Measurements from ENCODE around the gene MMP24.

GRCh38 chr20:35302421-35303335 is 76.2 kb downstream of the MMP24 start:
- TF ChIP-seq, protein P1, sequence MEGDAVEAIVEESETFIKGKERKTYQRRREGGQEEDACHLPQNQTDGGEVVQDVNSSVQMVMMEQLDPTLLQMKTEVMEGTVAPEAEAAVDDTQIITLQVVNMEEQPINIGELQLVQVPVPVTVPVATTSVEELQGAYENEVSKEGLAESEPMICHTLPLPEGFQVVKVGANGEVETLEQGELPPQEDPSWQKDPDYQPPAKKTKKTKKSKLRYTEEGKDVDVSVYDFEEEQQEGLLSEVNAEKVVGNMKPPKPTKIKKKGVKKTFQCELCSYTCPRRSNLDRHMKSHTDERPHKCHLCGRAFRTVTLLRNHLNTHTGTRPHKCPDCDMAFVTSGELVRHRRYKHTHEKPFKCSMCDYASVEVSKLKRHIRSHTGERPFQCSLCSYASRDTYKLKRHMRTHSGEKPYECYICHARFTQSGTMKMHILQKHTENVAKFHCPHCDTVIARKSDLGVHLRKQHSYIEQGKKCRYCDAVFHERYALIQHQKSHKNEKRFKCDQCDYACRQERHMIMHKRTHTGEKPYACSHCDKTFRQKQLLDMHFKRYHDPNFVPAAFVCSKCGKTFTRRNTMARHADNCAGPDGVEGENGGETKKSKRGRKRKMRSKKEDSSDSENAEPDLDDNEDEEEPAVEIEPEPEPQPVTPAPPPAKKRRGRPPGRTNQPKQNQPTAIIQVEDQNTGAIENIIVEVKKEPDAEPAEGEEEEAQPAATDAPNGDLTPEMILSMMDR (conservative IDR thresholded peaks at IDR 0.05; ENCODE audit: low read depth in 2 of 2), result no peak
- TF ChIP-seq EZH2 (IDR thresholded peaks at IDR 0.05; ENCODE audit: low read depth, unreplicated experiment), result no peak
- no peak for TF ChIP-seq POLR2AphosphoS5 (IDR thresholded peaks at IDR 0.05; ENCODE audit: low read depth)
- TF ChIP-seq, protein P2, sequence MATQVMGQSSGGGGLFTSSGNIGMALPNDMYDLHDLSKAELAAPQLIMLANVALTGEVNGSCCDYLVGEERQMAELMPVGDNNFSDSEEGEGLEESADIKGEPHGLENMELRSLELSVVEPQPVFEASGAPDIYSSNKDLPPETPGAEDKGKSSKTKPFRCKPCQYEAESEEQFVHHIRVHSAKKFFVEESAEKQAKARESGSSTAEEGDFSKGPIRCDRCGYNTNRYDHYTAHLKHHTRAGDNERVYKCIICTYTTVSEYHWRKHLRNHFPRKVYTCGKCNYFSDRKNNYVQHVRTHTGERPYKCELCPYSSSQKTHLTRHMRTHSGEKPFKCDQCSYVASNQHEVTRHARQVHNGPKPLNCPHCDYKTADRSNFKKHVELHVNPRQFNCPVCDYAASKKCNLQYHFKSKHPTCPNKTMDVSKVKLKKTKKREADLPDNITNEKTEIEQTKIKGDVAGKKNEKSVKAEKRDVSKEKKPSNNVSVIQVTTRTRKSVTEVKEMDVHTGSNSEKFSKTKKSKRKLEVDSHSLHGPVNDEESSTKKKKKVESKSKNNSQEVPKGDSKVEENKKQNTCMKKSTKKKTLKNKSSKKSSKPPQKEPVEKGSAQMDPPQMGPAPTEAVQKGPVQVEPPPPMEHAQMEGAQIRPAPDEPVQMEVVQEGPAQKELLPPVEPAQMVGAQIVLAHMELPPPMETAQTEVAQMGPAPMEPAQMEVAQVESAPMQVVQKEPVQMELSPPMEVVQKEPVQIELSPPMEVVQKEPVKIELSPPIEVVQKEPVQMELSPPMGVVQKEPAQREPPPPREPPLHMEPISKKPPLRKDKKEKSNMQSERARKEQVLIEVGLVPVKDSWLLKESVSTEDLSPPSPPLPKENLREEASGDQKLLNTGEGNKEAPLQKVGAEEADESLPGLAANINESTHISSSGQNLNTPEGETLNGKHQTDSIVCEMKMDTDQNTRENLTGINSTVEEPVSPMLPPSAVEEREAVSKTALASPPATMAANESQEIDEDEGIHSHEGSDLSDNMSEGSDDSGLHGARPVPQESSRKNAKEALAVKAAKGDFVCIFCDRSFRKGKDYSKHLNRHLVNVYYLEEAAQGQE (IDR thresholded peaks at IDR 0.05; ENCODE audit: unreplicated experiment), result no peak
- TF ChIP-seq ZNF331 (CRISPR knock-in tag; IDR thresholded peaks at IDR 0.05; ENCODE audit: low read depth), result no peak
- no peak for TF ChIP-seq ETS1 (IDR thresholded peaks at IDR 0.05)
- no peak for TF ChIP-seq JUNB (IDR thresholded peaks at IDR 0.05; ENCODE audit: unreplicated experiment)
- TF ChIP-seq EZH2phosphoT487 (IDR thresholded peaks at IDR 0.05; ENCODE audit: unreplicated experiment), result no peak
- no peak for TF ChIP-seq ZNF114 (CRISPR knock-in tag; IDR thresholded peaks at IDR 0.05)

Data from GM23338 (cell line).